ENCODE results near the gene IPO13.

Gene IPO13

GRCh38 chr1:43976045-43976444 lies 29.3 kb downstream of the IPO13 start:
- DNase-seq: no peak

GRCh38 chr1:43976890-43977289 lies 30.1 kb downstream of the IPO13 start:
- no peak for DNase-seq

- no peak for DNase-seq
Measured at GRCh38 chr1:43977376-43978263, 30.9 kb downstream of the IPO13 start.

- DNase-seq: no peak
Measured at GRCh38 chr1:43978264-43978550, 31.5 kb downstream of the IPO13 start.

- peak; percentile 68 for DNase-seq
Measured at GRCh38 chr1:43978551-43979260, 32.0 kb downstream of the IPO13 start, which contains the start of gene B4GALT2. B4GALT2 (plus strand) TSS chr1:43979210; CDS start chr1:43981161, 1,951 bp downstream.

GRCh38 chr1:43979261-43979527 lies 32.4 kb downstream of the IPO13 start:
- no peak for DNase-seq

GRCh38 chr1:43979528-43980254 lies 32.9 kb downstream of the IPO13 start:
- peak; percentile 69 for DNase-seq

- no peak for DNase-seq
Measured at GRCh38 chr1:43980255-43981134, 33.7 kb downstream of the IPO13 start.

GRCh38 chr1:43981135-43981491 lies 34.4 kb downstream of the IPO13 start:
- no peak for DNase-seq

GRCh38 chr1:43981636-43982035 lies 34.9 kb downstream of the IPO13 start:
- DNase-seq: no peak

- DNase-seq: no peak
Measured at GRCh38 chr1:43982241-43982640, 35.5 kb downstream of the IPO13 start.

- DNase-seq: no peak
Measured at GRCh38 chr1:43982808-43983207, 36.1 kb downstream of the IPO13 start.

- no peak for DNase-seq
Measured at GRCh38 chr1:43983253-43983899, 36.6 kb downstream of the IPO13 start.

- no peak for DNase-seq
Measured at GRCh38 chr1:43984855-43985254, 38.1 kb downstream of the IPO13 start.

- DNase-seq: no peak
Measured at GRCh38 chr1:43985984-43986595, 39.3 kb downstream of the IPO13 start.

- no peak for DNase-seq
Measured at GRCh38 chr1:43986712-43987111, 40.0 kb downstream of the IPO13 start.

- no peak for DNase-seq
Measured at GRCh38 chr1:43987159-43987902, 40.6 kb downstream of the IPO13 start.

GRCh38 chr1:43990271-43991199 lies 43.8 kb downstream of the IPO13 start:
- DNase-seq: peak; percentile 26

GRCh38 chr1:43991200-43991475 lies 44.4 kb downstream of the IPO13 start:
- DNase-seq: no peak

Data from stimulated activated CD4-positive, alpha-beta T cell treated with anti-CD3 and anti-CD28 coated beads, Interleukin-15, amount 100 ng/mL, for 24 hours (primary cell).